ENCODE measurements around the gene RTKN.
A peak's percentile ranks its signal among the peaks of the same experiment; 100 is the strongest.

RTKN gene

DNA sequence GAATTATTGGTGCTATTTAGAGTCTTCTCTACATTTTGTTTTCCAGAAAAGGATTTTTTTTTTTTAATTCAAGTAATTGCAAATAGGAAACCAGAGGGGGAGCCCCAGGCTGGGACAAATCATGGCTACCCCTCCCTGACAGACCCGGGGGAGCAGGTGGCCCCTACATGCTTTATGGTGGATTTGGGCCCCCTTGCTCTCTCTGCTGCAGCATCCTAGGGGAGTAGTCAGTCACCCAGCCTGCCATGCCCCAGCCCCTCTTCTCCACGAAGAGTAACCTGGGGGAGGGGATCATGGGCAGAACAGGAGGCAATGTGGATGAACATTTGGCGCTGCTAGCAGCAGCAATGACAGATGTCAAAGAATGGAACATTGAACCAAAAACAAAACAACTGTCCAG is 25.0 kb downstream of the RTKN start:
- DNase-seq (ENCODE audit: low read depth): no peak

DNA sequence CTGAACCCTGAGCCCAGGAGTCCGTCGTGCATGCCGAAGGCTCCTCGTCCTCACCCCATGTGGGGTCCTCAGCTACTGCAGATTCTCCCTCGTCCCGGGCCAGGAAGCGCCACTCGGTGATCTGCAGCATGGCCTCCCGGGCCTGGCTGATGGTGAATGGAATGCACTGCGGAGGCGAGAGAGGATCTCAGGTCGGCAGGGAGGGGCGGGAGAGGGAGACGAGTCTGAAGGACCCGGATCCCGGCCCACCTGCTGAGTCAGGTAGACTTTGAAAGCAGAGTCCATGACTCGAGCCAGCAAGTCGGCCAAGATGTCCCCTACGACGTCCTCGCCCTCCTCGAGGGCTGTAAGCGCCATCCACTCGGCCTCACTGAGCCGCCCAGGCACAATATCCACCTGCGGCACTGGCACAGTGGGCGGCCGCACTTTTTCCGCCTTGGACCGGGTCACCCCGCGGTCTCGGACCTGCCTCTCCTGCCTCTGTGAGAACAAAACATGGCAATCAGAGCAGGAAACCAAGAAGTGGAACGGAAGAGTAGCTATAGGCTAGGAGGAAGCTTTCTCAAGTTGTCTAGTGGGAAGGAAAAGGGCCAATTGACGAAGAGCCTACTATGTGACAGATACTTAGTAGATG is 25.9 kb downstream of the RTKN start:
- DNase-seq (ENCODE audit: low read depth): no peak

DNA sequence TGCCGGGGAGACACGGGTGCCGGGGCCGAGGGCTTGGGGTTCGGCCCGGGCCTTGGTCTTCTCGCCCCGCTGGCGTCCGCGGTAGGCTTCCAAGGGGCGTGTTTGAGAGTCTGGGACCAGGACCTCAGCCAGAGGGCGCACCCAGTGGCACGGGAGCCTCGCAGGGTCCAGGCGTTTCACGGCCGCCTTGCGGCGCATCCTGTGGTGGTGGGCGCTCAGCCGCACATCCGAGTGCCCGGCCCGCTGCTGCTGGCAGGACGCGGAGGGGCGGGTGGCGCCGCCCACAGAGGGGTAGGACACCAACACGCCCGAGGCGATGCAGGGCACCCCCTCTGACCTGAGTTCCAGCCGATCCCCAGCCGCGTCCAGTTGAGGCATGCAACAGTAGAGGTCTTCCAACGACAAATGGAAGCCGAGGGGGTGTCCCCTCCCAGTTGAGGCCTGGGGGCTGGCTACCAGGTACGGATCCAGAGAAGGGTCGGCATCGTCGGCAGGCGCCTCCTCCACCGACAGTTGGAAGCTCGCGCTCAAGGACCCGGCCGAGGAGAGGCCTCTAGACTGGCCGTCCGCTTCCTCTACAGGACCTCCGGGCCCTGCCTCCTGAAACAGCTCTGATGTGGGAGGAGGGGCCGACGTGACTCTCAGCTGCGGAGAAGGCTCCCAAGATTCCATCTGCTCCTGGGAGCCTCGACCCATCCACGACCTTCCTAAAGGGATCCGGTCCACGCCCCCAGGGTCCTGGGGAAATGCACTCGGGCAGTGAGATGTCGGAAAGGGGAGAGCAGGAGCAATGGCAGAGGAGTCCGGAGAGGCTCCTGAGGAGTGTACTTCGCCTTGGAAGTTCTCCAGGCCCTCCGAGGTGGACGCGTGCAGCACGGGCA is 26.6 kb downstream of the RTKN start:
- no peak for DNase-seq (ENCODE audit: low read depth)

DNA sequence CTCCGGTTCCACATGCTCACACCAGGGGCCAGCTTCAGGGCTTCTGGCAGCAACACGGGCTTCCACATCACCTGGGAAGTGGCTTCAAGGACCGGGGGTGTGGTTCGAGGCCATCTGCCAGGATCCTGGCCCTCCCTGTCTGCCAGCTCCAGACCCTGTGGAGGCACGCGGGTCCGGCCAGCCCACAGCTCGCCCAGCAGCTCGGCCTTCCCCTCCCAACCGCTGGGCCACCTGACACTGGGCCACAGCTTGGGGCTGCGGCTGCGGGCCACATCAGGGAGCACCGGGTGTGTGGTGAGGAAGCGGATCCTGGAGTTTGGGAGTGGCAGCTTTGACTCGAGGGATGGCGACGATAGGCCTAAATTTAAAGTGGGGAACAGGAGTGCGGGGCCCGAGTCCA is 27.3 kb downstream of the RTKN start:
- no peak for DNase-seq (ENCODE audit: low read depth)

DNA sequence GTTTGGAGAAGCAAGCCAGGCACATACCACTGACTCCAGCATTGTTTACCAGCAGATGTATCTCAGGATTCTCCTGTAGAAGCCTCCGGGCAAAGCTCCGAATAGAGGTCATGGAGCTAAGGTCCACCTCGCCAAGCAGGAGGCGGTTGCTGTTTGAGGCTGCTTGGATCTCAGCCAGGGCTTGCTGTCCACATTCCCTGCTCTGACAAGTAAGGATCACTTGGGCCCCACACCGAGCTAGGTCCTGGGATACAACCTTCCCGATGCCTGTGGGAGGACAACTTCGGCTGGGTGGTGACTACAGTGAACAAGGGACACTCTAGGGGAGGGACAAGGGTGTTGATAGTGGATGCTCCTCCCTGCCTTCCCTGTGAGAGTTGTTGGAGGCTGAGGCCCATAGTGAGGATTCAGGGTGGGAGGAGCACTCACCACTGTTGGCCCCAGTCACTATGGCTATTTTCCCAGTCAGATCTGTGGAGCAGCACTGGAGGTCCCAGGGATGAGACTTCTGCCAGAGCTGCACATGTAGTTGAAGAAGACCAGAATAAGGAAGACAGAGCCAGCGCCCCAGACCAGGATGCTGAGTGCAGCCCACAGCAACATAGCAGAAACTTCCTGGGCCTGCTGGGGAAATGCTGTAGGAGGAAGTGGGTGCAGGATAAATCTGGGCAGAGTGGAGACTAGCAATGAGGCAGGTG is 28.6 kb downstream of the RTKN start:
- DNase-seq (ENCODE audit: low read depth): no peak

DNA sequence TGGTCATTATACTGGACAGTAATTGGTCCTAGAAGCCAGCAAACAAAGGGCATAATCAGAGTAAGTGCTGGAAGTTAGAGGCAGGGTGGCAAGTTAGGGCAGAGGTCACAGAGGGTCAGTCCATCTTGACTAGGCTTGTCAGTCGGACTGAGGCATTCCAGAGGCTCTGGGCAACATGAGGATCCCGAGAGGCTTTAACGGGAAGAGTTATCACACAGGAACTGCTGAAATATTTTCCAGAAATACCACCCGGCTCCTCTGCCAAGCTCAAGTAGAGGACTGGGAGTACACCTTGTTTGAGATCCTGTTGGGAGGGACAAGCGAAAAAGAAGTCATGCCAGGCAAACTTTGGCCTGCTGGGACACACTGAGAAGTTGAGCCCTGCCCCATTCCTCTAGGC is 34.1 kb downstream of the RTKN start:
- no peak for DNase-seq (ENCODE audit: low read depth)

DNA sequence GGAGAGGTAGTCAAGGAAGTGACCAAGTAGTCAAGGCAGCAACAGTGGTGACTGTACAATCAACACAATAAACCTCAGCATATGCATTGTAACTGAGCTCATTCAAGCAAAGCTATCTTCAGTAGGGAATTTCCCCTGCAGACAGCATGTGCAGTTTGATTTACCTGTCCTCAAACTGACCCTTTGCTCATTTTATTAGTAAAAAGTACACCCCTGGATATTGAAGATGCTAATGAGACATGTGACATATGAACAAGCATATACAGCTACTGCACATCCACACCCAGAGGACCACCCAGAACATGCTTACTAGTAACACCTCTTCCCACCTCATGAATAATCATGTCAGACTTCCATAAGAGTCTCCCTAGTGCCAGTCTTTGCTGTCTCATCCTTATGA is 35.7 kb downstream of the RTKN start:
- no peak for DNase-seq (ENCODE audit: low read depth)

DNA sequence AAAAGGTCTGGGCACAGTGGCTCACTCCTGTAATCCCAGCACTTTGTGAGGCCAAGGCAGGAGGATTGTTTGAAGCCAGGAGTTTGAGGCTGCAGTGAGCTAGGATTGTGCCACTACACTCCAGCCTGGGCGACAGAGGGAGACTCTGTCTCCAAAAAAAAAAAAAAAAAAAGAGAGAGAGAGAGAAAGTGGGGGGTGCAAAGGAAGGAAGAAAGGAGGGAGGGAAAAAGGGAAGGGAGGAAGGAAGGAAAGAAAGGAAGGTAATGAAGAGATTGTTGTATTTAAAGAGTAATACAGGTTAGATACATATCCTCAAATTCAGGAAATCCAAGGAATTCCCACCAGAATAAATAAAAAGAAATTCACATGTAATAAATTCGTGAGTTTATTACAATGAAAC is 39.8 kb downstream of the RTKN start:
- DNase-seq (ENCODE audit: low read depth): no peak

DNA sequence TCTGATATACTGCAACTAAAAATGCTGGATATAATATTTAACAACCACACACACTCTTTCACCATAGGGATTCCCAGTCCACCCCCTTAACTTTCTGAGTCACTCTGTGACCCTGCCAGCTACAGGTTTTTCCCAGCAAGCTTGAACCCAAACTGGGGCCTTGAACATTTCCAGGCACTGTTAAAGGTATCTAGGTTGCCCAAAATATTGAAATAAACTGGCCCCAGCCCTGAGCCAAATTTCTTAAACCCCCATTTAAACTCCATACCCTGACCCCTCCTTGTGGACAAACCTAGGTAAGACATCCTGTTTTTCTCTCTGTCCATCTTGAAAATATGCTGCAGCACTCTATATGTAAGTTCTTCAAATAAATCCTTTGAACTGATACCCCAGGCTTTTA is 42.0 kb downstream of the RTKN start:
- DNase-seq (ENCODE audit: low read depth): no peak

DNA sequence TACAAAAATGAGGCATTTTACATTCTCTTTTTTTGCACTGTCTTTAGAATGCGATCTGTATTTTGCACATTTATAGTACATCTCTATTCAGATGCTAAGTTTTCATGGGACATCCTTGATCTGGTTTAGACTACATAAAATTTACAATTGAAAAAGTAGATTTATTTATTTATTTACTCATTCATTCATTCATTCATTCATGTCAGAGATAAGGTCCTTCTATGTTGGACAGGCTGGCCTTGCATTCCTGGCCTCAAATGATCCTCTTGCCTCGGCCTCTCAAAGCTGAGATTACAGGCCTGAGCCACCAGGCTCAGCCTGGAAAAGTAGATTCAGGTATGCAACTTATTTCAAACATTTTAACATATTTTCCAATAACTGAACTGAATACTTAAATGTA is 45.6 kb downstream of the RTKN start:
- DNase-seq (ENCODE audit: low read depth): no peak

DNA sequence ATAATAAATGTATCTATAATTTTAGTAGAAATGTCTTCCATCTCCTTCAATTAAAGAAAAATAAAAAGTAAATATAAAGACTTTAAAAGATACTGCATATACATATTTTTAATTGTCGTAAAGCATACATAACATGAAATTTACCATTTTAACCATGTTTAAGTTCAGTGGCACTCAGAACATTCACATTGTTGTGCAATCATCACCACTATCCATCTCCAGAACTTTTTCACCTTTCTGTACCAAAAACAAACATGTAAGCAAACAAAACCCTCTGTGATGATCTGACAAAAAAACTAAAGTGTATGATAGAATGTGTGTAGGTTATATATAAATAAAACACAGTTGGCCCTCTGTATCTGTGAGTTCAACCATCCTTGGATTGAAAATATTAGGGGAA is 48.2 kb downstream of the RTKN start:
- DNase-seq (ENCODE audit: low read depth): no peak

DNA sequence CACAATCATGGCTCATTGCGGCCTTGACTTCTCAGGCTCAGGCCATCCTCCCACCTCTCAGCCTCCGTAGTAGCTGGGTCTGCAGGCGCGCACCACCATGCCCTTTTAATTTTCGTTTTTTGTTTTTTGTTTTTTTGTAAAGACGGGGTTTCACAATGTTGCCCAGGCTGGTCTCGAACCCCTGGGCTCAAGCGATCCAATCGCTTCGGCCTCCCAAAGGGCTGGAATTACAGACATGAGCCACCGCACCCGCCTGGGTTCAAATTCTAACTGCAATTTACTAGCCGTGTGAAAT is 49.3 kb downstream of the RTKN start:
- DNase-seq (ENCODE audit: low read depth): no peak

DNA sequence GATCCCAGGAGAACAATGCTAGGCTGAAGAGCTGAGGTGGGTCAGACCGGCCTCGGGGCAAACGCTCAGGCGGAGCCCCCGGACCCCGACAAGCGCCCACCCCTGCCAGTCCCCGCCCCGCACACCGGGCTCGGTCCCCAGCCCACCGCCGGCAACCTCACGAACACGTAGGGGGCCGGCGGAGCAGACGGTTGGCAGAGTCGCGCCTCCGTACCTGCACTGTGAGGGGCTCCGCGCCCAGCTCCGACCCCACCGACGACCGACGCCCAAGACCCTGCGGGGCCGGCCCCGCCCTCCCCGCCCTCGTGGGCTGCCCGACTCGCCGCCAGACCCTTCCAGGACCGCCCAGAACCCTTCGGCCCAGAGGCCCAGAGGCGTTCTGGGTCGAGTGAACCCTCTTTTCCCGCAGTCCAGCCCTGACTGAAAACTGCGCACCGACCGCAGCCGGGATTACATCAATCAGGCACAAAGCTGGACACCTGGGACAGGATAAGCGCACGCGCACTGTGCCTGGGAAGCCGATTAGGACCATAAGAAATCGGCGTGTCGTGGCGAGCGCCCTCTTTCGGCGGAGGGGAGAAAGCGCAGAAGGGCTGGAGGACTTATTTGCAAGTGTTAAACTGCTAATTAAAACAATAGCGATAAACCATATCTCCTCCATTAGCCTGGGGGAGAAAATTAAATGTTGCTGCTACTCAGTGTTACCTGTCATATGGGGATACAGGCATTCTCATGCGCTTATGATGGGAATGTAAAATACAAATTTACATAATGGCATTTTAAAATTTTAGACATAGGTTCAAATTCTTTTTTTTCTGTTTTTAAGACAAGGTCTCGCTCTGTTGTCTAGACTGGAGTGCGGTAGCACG is 49.9 kb downstream of the RTKN start:
- peak; percentile 92 for DNase-seq (ENCODE audit: low read depth)

DNA sequence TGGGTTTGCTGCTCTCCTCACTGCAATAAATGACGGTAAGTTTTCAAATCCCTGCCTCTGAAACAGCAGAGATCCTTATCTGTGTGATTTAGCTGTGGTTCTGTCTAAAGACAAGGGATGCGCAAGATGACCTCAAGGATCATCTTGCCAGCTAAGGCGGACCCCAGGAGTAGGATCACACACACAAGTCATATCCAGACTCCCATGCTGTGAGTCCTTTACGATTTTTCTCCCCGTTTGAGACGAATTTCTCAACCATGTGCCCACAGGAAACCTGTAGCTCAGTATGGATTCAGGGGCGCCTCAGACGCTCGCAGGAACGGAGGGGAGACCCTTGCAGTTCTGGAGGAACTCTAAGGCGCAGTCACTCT is 50.5 kb downstream of the RTKN start:
- DNase-seq (ENCODE audit: low read depth): no peak

DNA sequence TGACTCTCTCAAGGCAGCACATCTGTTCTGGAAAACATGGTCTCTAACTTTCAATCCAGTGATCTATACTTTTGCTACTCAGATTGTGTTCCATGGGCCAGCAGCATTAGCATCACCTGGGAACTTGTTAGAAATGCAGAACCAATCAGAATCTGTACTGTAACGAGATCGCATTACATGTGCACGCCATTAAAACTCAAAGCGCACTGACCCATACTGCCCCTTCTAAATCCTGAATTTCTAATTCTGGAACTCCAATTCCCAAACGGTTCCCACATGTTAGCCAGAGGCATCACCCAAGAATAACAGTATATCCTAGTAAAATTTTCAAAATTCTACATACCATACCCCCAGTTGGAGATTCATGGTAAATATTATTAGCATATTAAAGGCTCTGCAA is 51.1 kb downstream of the RTKN start:
- DNase-seq (ENCODE audit: low read depth): no peak

DNA sequence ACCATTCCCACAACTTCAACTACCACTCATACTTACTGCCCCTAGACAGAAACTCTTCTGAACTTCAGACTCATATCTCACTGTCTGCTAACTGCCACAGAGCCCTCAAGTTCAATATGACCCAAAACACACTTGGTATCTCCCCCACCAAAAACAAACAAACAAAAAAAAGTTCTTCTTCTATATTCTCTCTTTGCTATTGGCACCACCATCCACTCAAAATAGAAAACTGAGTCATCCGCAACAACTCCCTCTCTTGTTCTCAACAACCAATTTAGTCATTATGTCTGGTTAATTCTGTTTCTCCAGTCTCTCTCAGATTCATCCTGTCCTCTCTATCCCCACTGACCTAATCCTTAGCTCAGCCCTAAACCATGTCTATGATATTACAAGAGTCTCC is 54.4 kb downstream of the RTKN start:
- no peak for DNase-seq (ENCODE audit: low read depth)

DNA sequence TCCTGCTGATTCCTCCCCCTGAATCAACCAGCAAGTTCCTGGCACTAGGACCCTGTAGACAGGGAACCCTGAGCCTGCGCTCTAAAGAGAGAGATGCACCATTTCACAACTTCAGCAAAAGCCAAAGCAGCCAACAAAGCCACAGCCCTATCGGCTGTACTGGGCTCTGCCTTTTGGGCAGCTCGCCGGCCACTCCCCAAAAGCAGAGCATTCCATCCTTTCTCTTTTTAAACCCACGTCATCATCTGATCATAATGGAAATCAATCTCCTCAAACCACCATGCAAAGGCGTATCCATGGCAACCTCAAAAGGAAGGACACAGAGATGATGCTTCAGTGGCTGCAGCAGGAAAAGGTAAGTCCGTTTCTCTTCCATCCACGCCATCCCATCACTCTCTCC is 56.3 kb downstream of the RTKN start:
- no peak for DNase-seq (ENCODE audit: low read depth)

DNA sequence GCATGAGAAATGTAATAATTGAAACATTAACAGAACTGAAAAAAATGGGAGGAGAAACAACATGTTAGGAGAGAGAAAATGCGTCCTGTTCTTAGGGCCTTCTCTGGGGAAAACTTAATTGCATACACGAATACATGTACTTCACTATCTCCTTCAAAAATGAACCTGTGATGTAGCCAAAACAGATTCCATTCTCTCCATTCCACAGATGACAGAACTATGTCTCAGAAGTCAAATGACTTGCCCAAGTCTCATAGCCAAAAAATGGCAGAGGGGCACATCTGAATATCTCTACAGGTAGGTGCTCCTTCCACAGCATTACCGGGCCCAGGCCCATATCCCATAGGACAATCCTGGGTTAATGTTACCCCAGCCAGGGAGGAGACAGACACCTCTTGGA is 57.7 kb downstream of the RTKN start:
- no peak for DNase-seq (ENCODE audit: low read depth)

DNA sequence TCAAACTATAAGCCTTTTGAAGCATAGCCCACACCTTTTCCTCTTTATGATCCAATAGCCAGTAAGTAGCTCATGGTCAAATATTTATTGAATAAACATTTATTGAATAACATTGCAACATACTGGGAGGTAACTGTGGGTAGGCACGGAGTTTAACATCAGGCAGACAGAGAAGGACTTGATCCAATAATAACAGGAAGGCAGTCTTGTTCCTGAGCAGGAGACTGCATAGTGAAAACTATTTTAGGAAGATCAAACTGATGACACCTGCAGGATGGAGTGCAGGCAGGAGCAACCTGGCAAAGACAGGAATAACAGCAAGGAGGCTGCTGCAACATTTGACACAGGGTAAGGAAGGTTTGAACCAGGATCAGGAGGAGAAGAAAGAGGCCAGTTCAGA is 58.5 kb downstream of the RTKN start:
- no peak for DNase-seq (ENCODE audit: low read depth)

DNA sequence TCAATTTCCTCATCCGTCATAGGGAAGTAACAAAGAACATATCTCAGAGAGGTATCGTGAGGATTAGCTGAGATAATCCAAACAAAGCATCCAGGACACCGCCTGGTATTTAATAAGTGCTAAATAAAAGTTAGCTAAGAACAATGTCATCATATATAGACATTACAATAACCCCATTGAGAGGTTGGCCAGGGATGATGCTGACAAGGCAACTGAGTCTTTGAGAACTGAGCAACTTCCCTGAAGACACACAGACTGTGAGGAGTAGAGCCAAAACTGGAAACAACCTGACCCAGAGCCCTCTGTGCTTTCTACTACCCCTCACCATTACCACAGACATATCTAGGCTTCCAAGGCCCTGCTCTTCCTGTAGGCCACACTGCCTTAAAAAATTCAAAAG is 60.0 kb downstream of the RTKN start:
- no peak for DNase-seq (ENCODE audit: low read depth)

DNA sequence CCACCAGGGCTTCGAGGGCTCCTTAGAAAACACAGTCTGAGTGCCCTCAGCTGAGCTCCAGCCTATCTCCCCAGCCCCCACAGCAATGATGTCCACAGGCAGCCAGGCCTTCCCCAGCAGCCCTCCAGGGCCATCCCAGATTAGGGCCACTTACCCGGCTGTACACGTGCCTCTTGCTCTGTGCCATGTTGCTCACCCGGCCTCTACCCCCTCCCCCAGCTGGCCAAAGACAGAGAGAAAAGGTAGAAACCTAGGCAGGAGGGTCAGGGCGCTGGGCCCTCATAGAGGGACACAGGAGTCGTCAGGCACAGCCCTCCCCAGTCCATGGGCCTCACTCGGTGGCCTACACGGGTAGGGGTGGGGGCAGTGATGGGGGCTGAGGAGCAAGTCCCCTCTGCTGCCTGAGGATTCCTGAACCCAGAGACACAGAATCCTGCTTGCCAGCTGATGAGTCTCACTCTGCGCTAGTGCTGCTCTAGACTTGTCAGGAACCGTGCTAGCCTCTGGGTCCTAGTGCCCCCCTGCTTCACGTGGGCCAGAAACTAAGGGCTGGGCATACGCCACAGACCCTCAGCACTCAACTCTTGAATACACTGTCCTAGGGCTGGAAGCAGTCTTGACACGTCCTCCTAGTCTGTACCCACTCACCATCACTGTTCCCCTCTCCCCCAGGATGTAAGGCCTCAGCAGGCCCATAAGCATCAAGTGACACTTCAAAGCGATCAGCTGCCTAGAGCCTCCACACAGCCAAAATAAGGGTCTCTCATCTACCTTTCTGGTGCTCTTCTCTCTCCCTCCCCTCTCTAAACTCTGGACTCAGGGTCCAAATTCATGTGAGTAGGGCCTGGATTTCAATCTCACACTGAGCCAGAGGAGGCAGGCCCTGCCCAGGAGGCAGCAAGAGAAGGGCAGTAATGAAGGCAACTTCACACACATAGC is 61.6 kb downstream of the RTKN start, which contains the start of gene DCTN1:
Gene DCTN1, minus strand, starts transcription at position 461 of the 939 bp plus-strand sequence. Its CDS starts 274 bp downstream, at position 187.
- no peak for DNase-seq (ENCODE audit: low read depth)

Measured in activated T-cell treated with anti-CD3 and anti-CD28 coated beads for 48 hours (primary cell).